K562 (cell line): ENCODE results near the gene FMNL1. TPM values are rescaled to one million over a fixed set of nuclear protein-coding genes. Genes with fewer than 3 reads are reported as not detected.

Experiments
- ATF7 ChIP-seq: fragments of 450-650 bp; IDR thresholded peaks from 2 replicates; pipeline ENCODE4 v1.7.1; 2014; ENCODE audit warnings: mild to moderate bottlenecking, moderate library complexity
- CHD4 ChIP-seq: fragments of 200-600 bp; sonication (generic); IDR thresholded peaks from 3 replicates; pipeline ENCODE4 v1.6.1; 2012; ENCODE audit warnings: low read depth, mild to moderate bottlenecking, mixed read lengths, low read length, inconsistent platforms; ENCODE audit not compliant: insufficient read depth, insufficient replicate concordance, poor library complexity, severe bottlenecking
- DACH1 ChIP-seq: fragments of 450-650 bp; IDR thresholded peaks from 2 replicates; pipeline ENCODE4 v1.6.1; 2018; ENCODE audit not compliant: partially characterized antibody
- ELF4 ChIP-seq: fragments of 450-650 bp; formaldehyde crosslinking; IDR thresholded peaks from 2 replicates; pipeline ENCODE4 v1.4.0; 2022; ENCODE audit warnings: missing genetic modification characterization
- GATA2 ChIP-seq: sonication (generic); formaldehyde crosslinking; IDR thresholded peaks from 2 replicates; pipeline ENCODE4 v1.4.0; 2020; ENCODE audit warnings: mild to moderate bottlenecking, missing genetic modification reagents
- GATAD2B ChIP-seq: fragments of 450-650 bp; IDR thresholded peaks from 2 replicates; pipeline ENCODE4 v1.6.1; 2017; ENCODE audit warnings: mild to moderate bottlenecking, borderline replicate concordance
- HDAC1 ChIP-seq, 2 experiments: fragments of 450-650 bp; IDR thresholded peaks; 2 replicates each; pipeline ENCODE4 v1.6.1; 2016 to 2017; ENCODE audit warnings: inconsistent platforms in 1 of 2, mild to moderate bottlenecking in 1 of 2, moderate library complexity in 1 of 2
- KDM1A ChIP-seq, 2 experiments: fragments of 450-650 bp; IDR thresholded peaks; 2 replicates each; pipeline ENCODE4 v1.6.1; 2016; ENCODE audit warnings: mild to moderate bottlenecking in 2 of 2
- KLF13 ChIP-seq: fragments of 450-650 bp; IDR thresholded peaks from 2 replicates; pipeline ENCODE4 v1.6.1; 2016; ENCODE audit warnings: missing genetic modification characterization, low read depth, mild to moderate bottlenecking, missing compliant biosample characterization, moderate library complexity, borderline replicate concordance
- MYNN ChIP-seq, 2 experiments: sonication (generic); formaldehyde crosslinking in 1 of 2; IDR thresholded peaks; 2 replicates each; pipeline versions ENCODE4 v1.5.0 to v1.6.1; 2016 to 2020; ENCODE audit warnings: antibody characterized with exemption in 1 of 2, missing genetic modification reagents in 1 of 2
- SMARCE1 ChIP-seq: fragments of 450-650 bp; IDR thresholded peaks from 2 replicates; pipeline ENCODE4 v1.7.1; 2016; ENCODE audit warnings: mild to moderate bottlenecking
- YY1 ChIP-seq, 3 experiments: IDR thresholded peaks; 2 replicates each; pipeline ENCODE4 v1.6.1; 2011; ENCODE audit warnings: low read length in 2 of 3, mild to moderate bottlenecking in 2 of 3, moderate library complexity in 2 of 3, borderline replicate concordance in 1 of 3, control low read depth in 1 of 3, low read depth in 1 of 3; ENCODE audit not compliant: insufficient read depth in 3 of 3, insufficient replicate concordance in 2 of 3, control insufficient read depth in 1 of 3, insufficient read length in 1 of 3; ENCODE audit errors: extremely low read depth in 1 of 3
- ZNF354B ChIP-seq: fragments of 250-450 bp; sonication (Bioruptor Pico); IDR thresholded peaks from 2 replicates; pipeline ENCODE4 v1.4.0; 2020
- ZNF764 ChIP-seq: fragments of 250-450 bp; sonication (Bioruptor Pico); IDR thresholded peaks from 2 replicates; pipeline ENCODE4 v1.4.0; 2020; ENCODE audit warnings: low read depth, mild to moderate bottlenecking, moderate library complexity
- polyA plus RNA-seq, 8 experiments: library from polyadenylated mRNA; depleted of rRNA in 4 of 8; stranded (reverse) in 5 of 8; unstranded in 3 of 8; fragments of >200 nt; fragmentation: Nextera tagmentation in 2 of 8; fragmentation: Illumina TruSeq in 1 of 8; extraction: Ambion mirVana in 2 of 8; extraction: Trizol in 1 of 8; gene quantifications; 2 replicates each; pipeline versions ENCODE4 v1.2.1 to v1.2.3, GENCODE V29; 2011 to 2014; ENCODE audit warnings: inconsistent platforms in 1 of 8, missing spikeins in 1 of 8
- total RNA-seq, 7 experiments: library from RNA; depleted of rRNA in 6 of 7; stranded (reverse); fragments of >200 nt in 6 of 7; fragmentation: Illumina TruSeq in 2 of 7; extraction: Trizol in 2 of 7; gene quantifications; 2 replicates each; pipeline versions ENCODE4 v1.2.1 to v1.2.3, GENCODE V29; 2011 to 2021; ENCODE audit warnings: low replicate concordance in 1 of 7
- TF ChIP-seq, protein P1 (sequence below): fragments of 450-650 bp; IDR thresholded peaks from 2 replicates; pipeline ENCODE4 v1.7.1; 2018; ENCODE audit warnings: mild to moderate bottlenecking, low read depth; ENCODE audit not compliant: partially characterized antibody
- TF ChIP-seq, protein P2 (sequence below): fragments of 450-650 bp; IDR thresholded peaks from 2 replicates; pipeline ENCODE4 v1.7.0; 2016; ENCODE audit warnings: borderline replicate concordance
- TF ChIP-seq, protein P3 (sequence below): IDR thresholded peaks from 2 replicates; pipeline ENCODE4 v1.6.1; 2011; ENCODE audit warnings: borderline replicate concordance, low read depth, mild to moderate bottlenecking, moderate library complexity, low read length; ENCODE audit not compliant: insufficient read depth, poor library complexity, severe bottlenecking
- TF ChIP-seq, protein P4 (sequence below), 2 experiments: fragments of 250-450 bp in 1 of 2; fragments of 450-650 bp in 1 of 2; sonication (Bioruptor Pico) in 1 of 2; IDR thresholded peaks; 2 replicates each; pipeline versions ENCODE4 v1.6.1 to v1.8.0; 2016 to 2021; ENCODE audit warnings: mild to moderate bottlenecking in 2 of 2, moderate library complexity in 2 of 2, missing compliant biosample characterization in 1 of 2, missing genetic modification characterization in 1 of 2

Gene FMNL1
- total and polyA plus RNA-seq, 9 of the 15 experiments (the other 6 are each of a cell fraction or from before 2014, with no cell fraction given), result 0.70 to 36.6 (median 7.7) TPM

DNA sequence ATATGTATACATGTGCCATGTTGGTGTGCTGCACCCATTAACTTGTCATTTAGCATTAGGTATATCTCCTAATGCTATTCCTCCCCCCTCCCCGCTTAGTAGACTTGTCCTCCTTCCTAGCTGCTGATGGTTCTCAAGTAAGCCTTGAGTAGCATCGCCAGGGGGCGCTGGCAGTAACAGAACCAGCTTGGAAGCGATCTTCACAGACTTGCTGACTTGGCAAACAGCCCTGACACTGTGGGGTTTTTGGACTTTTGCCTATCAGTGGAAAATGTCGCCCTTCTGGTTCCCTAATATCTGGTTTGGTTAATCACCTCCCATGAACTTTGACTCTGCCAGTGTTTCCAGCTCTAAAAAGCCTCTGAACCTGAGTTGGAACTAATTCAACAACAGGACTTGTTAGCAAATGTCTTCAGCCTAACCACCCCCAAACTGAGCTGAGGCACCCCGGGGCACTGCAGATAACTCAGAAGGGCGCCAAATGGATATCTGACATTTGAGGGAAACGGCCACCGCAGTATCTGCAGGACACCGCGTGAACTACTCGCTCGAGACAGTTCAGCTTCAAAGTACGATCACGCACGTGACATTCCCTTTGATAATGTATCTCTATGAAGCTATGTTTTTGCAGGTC, 55.6 kb downstream of the FMNL1 start (continued):
- TF ChIP-seq ATF7 (0 out of 2 replicates have a peak, but pooled peaks have one; percentile 55), YY1 (IDR thresholded peaks at IDR 0.05; ENCODE audit: borderline replicate concordance in 1 of 3, control insufficient read depth in 1 of 3, extremely low read depth in 1 of 3, insufficient read depth in 3 of 3, insufficient read length in 1 of 3, insufficient replicate concordance in 2 of 3, low read depth in 1 of 3, low read length in 2 of 3) (peak in 2 of 3 experiments; percentile 5 to 51), GATA2 (CRISPR knock-in tag) (0 out of 2 replicates have a peak, but pooled peaks have one; percentile 8), ZNF354B (no peak), KLF13 (no peak), KDM1A (IDR thresholded peaks at IDR 0.05) (peak in 1 of 2 experiments; percentile 34; a peak in 1 of 4 replicates), HDAC1 (IDR thresholded peaks at IDR 0.05) (peak in 1 of 2 experiments; percentile 46; a peak in 2 of 4 replicates), GATAD2B (peak; percentile 63), CHD4 (peak; percentile 54), ZNF764 (CRISPR knock-in tag) (no peak), ELF4 (CRISPR knock-in tag) (0 out of 2 replicates have a peak, but pooled peaks have one; percentile 3), MYNN (IDR thresholded peaks at IDR 0.05) (peak; percentile 32; the same call in 1 of the 2 replicates), MYNN (CRISPR knock-in tag; IDR thresholded peaks at IDR 0.05) (no peak), DACH1 (peak; percentile 97), SMARCE1 (peak; percentile 70)
- TF ChIP-seq, protein P1, sequence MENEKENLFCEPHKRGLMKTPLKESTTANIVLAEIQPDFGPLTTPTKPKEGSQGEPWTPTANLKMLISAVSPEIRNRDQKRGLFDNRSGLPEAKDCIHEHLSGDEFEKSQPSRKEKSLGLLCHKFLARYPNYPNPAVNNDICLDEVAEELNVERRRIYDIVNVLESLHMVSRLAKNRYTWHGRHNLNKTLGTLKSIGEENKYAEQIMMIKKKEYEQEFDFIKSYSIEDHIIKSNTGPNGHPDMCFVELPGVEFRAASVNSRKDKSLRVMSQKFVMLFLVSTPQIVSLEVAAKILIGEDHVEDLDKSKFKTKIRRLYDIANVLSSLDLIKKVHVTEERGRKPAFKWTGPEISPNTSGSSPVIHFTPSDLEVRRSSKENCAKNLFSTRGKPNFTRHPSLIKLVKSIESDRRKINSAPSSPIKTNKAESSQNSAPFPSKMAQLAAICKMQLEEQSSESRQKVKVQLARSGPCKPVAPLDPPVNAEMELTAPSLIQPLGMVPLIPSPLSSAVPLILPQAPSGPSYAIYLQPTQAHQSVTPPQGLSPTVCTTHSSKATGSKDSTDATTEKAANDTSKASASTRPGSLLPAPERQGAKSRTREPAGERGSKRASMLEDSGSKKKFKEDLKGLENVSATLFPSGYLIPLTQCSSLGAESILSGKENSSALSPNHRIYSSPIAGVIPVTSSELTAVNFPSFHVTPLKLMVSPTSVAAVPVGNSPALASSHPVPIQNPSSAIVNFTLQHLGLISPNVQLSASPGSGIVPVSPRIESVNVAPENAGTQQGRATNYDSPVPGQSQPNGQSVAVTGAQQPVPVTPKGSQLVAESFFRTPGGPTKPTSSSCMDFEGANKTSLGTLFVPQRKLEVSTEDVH, result peak; percentile 44
- TF ChIP-seq, protein P2, sequence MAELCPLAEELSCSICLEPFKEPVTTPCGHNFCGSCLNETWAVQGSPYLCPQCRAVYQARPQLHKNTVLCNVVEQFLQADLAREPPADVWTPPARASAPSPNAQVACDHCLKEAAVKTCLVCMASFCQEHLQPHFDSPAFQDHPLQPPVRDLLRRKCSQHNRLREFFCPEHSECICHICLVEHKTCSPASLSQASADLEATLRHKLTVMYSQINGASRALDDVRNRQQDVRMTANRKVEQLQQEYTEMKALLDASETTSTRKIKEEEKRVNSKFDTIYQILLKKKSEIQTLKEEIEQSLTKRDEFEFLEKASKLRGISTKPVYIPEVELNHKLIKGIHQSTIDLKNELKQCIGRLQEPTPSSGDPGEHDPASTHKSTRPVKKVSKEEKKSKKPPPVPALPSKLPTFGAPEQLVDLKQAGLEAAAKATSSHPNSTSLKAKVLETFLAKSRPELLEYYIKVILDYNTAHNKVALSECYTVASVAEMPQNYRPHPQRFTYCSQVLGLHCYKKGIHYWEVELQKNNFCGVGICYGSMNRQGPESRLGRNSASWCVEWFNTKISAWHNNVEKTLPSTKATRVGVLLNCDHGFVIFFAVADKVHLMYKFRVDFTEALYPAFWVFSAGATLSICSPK, result 0 out of 2 replicates have a peak, but pooled peaks have one; percentile 20
- TF ChIP-seq, protein P3, sequence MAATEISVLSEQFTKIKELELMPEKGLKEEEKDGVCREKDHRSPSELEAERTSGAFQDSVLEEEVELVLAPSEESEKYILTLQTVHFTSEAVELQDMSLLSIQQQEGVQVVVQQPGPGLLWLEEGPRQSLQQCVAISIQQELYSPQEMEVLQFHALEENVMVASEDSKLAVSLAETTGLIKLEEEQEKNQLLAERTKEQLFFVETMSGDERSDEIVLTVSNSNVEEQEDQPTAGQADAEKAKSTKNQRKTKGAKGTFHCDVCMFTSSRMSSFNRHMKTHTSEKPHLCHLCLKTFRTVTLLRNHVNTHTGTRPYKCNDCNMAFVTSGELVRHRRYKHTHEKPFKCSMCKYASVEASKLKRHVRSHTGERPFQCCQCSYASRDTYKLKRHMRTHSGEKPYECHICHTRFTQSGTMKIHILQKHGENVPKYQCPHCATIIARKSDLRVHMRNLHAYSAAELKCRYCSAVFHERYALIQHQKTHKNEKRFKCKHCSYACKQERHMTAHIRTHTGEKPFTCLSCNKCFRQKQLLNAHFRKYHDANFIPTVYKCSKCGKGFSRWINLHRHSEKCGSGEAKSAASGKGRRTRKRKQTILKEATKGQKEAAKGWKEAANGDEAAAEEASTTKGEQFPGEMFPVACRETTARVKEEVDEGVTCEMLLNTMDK, result peak; percentile 56
- TF ChIP-seq, protein P4, sequence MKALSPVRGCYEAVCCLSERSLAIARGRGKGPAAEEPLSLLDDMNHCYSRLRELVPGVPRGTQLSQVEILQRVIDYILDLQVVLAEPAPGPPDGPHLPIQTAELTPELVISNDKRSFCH (CRISPR knock-in tag; IDR thresholded peaks at IDR 0.05), result no peak
- TF ChIP-seq, protein P4 (tag; IDR thresholded peaks at IDR 0.05), result peak; percentile 90; the same call in 1 of the 2 replicates
